ENCODE results near the gene ZNF576. TPM values are rescaled to one million over a fixed set of nuclear protein-coding genes. Genes with fewer than 3 reads are reported as not detected.

ZNF576 gene
- total and polyA plus RNA-seq, 2 of the 4 experiments (the other 2 are of a cell fraction) = 13.8 to 19.5 TPM

DNA sequence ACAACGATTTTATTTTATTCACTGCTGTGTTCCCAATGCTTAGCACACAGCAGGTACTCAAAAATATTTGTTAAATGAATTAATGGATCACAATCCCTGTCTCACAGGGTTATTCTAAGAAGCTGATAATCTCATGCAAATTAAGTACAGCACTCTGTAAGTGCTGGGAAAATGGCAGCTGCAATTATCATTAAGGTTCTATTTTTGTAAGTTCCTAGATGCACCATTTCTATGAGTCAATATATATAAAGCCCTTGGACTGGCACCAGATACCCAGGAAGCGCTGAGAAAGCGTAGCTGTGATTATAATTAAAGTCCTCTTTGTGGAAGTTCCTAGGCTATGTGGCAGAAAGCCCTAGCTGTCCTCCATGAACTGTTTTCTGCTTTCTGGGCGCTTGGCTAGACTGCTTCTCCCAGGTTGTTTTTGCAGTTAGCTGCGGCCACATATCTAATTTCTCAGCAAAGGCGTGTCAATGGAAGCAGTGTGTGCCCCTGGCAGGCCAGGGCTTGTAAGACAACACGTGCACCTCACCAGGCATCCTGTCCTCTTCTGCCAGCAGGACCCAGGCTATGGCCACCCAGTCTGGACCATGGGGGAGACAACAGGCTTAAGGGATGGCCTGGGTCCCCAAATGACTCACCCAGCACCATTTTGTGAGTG, 10.3 kb downstream of the ZNF576 start:
- ChIA-PET POLR2A (ENCODE audit: unreplicated experiment) (no interaction called here), CTCF (no interaction called here)
- in situ Hi-C loops (cut with MboI; ENCODE audit: low sequenced_read_pairs) = no loop called here
- Histone ChIP-seq H3K9ac (ENCODE audit: low read depth, low read length) (no peak overlapping the region), H2AK5ac (ENCODE audit: low read depth, low read length) (no peak overlapping the region), H3K56ac (ENCODE audit: extremely low read depth, insufficient read depth, low read length) (no peak overlapping the region), H4K8ac (ENCODE audit: low read depth in 2 of 2, low read length in 2 of 2) (no peak overlapping the region), H4K5ac (ENCODE audit: low read depth, low read length) (no peak overlapping the region), H3K18ac (ENCODE audit: low read depth, low read length) (no peak overlapping the region), H3K27me3 (ENCODE audit: control insufficient read depth, insufficient read depth, low read length) (no peaks in the 10 kb centered on the region), H3K4me1 (ENCODE audit: control insufficient read depth, insufficient read depth, low read length) (no peaks in the 10 kb centered on the region), H2AFZ (replicated peaks; ENCODE audit: low read length, poor library complexity) (no peak overlapping the region), H2BK20ac (ENCODE audit: low read depth, low read length) (no peak overlapping the region), H3K14ac (replicated peaks; ENCODE audit: low read depth, low read length) (no peak overlapping the region), H3K9me1 (ENCODE audit: insufficient read depth, low read length) (peaks cover 9% of the 10 kb centered on the region), H3K27ac (ENCODE audit: insufficient read depth, low read length) (no peak overlapping the region), H2BK15ac (ENCODE audit: low read depth, low read length) (no peak overlapping the region), H4K20me1 (ENCODE audit: insufficient read depth, low read length) (peaks cover 17% of the 10 kb centered on the region), H3K4me3 (ENCODE audit: insufficient read depth, low read depth, low read length) (no peak overlapping the region), H3K36me3 (ENCODE audit: control insufficient read depth, insufficient read depth, low read length) (peaks cover 15% of the 10 kb centered on the region), H3K23ac (ENCODE audit: low read depth, low read length) (no peak overlapping the region), H4K91ac (ENCODE audit: insufficient read depth, low read depth, low read length) (no peak overlapping the region), H2BK5ac (ENCODE audit: low read depth, low read length, poor library complexity, severe bottlenecking) (no peak overlapping the region), H3K4ac (ENCODE audit: low read depth, low read length) (no peak overlapping the region), H3K79me1 (ENCODE audit: low read depth in 1 of 2, low read length in 2 of 2) (peaks cover 18 to 39% of the 10 kb centered on the region in 2 experiments), H2BK120ac (ENCODE audit: low read depth, low read length) (no peak overlapping the region), H3K4me2 (ENCODE audit: low read depth, low read length) (no peak overlapping the region), H3K9me3 (ENCODE audit: control insufficient read depth, insufficient read depth, low read length) (no peaks in the 10 kb centered on the region), H2AK9ac (replicated peaks; ENCODE audit: low read depth, low read length, poor library complexity) (no peak overlapping the region)
- 100% methylated on average over 1 of the region's 7 CpGs; no CpG with 5 or more reads in 1 of the 2 experiments for WGBS, 2 experiments (ENCODE audit: extremely low coverage in 2 of 2, insufficient read length in 1 of 2)
- DNase-seq (no peak), ATAC-seq (ENCODE audit: low read depth) (no peak)
- intact Hi-C loops (cut with micrococcal nuclease) = no loop called here
- no TSS peak for BruUV-seq (replicated peaks)
- dilution Hi-C loops (cut with HindIII; ENCODE audit: low sequenced_read_pairs, unreplicated experiment) = no loop called here
- TF ChIP-seq POLR2A (IDR thresholded peaks at IDR 0.05; ENCODE audit: low read depth, low read length) (no peak), SMC3 (IDR thresholded peaks at IDR 0.05; ENCODE audit: low read depth, low read length) (no peak), CHD1 (IDR thresholded peaks at IDR 0.05; ENCODE audit: low read depth, low read length) (no peak), BHLHE40 (IDR thresholded peaks at IDR 0.05; ENCODE audit: low read depth, low read length) (no peak), FOS (IDR thresholded peaks at IDR 0.05; ENCODE audit: low read depth, low read length) (no peak), RFX5 (IDR thresholded peaks at IDR 0.05; ENCODE audit: low read depth, low read length) (no peak), MXI1 (IDR thresholded peaks at IDR 0.05; ENCODE audit: borderline replicate concordance, low read depth, low read length) (no peak), MAFK (IDR thresholded peaks at IDR 0.05; ENCODE audit: low read depth, low read length) (no peak), NFE2L2 (IDR thresholded peaks at IDR 0.05; ENCODE audit: low read depth, low read length) (no peak), CEBPB (IDR thresholded peaks at IDR 0.05; ENCODE audit: low read depth, low read length) (no peak), MAZ (IDR thresholded peaks at IDR 0.05; ENCODE audit: borderline replicate concordance, low read depth, low read length) (no peak), RAD21 (IDR thresholded peaks at IDR 0.05; ENCODE audit: low read length) (no peak), RCOR1 (IDR thresholded peaks at IDR 0.05; ENCODE audit: insufficient replicate concordance, low read length) (no peak), CTCF (conservative IDR thresholded peaks at IDR 0.05; ENCODE audit: low read depth, low read length) (no peak)
- TF ChIP-seq, protein P1, sequence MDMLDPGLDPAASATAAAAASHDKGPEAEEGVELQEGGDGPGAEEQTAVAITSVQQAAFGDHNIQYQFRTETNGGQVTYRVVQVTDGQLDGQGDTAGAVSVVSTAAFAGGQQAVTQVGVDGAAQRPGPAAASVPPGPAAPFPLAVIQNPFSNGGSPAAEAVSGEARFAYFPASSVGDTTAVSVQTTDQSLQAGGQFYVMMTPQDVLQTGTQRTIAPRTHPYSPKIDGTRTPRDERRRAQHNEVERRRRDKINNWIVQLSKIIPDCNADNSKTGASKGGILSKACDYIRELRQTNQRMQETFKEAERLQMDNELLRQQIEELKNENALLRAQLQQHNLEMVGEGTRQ (IDR thresholded peaks at IDR 0.05; ENCODE audit: low read depth, low read length) = no peak
- TF ChIP-seq, protein P2, sequence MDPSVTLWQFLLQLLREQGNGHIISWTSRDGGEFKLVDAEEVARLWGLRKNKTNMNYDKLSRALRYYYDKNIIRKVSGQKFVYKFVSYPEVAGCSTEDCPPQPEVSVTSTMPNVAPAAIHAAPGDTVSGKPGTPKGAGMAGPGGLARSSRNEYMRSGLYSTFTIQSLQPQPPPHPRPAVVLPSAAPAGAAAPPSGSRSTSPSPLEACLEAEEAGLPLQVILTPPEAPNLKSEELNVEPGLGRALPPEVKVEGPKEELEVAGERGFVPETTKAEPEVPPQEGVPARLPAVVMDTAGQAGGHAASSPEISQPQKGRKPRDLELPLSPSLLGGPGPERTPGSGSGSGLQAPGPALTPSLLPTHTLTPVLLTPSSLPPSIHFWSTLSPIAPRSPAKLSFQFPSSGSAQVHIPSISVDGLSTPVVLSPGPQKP (IDR thresholded peaks at IDR 0.05; ENCODE audit: borderline replicate concordance, low read depth, low read length) = no peak

Data from IMR-90 (cell line).